Stimulated activated CD4-positive, alpha-beta T cell treated with anti-CD3 and anti-CD28 coated beads, Interleukin-2, amount 100 ng/mL, for 24 hours (primary cell): Measurements from ENCODE around the gene SERPINF2.
A peak's percentile ranks its signal among the peaks of the same experiment; 100 is the strongest.
"Not testable (repeated sequence)": the region's sequence is repeated elsewhere in the genome, so short reads cannot be mapped to it uniquely, and the experiment has no call there.

Source experiments
- DNase-seq, 2 donors: peaks; one replicate each; pipeline ENCODE4 v3.0.0-alpha.2; 2020

Gene SERPINF2

DNA sequence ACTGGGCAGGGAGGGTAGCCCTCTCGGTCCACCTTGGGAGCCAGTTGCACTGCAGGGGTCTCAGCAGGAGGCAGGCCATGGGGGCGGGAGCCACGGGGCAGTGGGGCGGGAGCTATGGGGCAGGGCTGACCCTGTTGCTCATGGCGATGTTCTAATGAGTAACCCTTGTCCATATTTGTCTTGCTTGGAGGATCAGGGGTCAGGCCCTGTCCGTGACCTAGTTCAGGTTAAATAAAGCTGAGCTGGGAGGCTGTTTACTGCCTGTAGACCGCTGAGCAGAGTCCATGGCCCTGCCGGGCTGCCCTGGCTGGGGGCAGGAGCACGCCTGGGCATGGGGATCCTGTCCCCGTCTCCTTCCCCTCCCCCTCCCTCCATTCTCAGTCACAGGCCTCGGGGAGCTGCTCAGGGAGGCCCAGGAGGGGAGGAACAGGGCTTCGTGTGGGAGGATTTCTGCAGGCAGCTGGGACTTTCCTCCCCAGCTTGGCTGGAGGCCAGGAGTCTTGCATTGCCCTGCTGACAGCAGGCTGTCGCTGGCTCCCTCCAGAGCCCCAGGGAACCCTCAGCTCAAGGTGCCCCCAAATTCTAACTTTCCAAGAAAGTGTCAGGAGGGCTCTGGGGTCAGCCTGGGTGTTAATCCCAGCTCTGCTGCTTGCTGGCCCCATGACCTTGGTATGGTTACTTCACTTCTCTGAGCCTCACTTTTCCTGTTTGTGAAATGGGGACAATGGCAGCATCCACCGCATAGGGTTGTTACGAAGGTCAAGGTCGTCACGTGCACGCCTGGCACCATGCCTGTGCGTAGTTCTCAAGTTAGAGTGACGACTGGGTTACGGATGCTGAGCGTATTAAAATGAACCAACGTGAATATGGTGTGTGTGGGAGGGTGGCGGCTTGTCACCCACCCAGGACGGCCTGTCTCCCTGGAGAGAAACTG lies 6.1 kb upstream of the SERPINF2 start:
- DNase-seq: peak; percentile 68 to 72

DNA sequence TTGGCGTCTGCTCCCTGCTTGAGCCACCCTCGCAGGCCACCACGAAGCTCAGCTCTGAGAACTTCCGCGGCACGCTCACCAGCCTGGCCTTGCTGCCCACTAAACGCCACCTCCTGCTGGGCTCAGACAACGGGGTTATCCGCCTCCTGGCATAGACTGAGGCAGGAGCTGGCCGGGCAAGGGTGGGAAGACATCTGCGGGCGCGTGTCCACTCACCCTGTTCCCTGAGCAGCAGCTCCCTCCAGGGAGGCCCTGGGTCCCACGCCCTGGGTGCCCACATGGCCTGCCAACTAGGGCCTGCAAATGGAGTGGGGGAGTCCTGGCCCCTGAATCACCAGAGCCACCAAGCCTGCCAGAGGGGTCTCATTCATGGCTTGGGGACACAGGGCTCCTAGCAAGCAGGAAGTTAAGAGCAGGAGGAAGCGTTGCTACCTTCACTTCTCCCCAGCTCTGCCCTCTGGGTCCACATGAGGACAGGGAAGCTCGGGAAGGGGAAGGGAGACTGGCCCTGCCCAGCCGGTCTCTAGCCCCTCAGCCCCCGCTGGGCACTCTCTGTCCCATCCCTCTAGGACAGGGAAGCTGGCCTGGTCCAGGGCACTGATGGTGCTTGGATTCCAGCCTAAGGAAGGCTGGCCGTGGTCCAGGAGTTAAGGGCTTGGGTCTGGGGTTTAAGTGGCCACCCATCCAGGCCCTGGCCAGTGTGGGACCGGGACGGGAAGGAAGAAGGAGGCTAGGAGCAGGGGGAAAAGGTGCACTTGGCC lies 5.0 kb upstream of the SERPINF2 start:
- no peak for DNase-seq

DNA sequence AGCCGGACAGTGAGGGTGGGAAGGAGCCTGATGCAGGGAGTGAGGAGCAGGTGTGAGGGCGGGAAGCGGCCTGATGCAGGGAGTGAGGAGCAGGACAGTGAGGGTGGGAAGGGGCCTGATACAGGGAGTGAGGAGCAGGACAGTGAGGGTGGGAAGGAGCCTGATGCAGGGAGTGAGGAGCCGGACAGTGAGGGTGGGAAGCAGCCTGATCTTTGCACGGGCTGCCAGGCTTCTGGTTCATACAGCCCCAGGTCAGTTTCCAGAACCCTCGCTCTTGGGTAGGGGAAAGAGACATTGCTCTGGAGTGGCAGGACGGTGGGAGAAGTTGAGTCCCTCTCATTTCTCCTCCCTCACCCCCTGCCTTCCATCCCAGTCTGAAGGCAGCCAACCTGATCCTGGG lies 772 bp upstream of the SERPINF2 start:
- not testable (repeated sequence) for DNase-seq

DNA sequence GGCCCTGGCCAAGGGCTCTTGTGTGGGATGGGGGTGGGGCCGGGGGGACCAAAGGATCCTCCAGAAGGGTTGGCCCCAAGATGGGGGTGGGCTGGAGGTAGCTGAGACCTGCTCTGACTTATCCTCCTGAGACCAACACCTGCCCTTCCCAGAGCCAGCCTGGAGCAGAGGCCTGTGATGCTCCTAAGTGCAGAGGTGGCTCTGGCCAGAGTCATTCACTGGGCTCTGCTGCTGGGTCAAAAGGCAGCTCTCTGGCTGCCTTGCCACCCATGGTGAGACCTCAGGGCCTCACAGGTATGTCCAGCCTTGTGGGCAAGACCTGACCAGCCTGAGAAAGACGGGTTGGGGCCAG lies 393 bp downstream of the SERPINF2 start:
- DNase-seq: no peak

DNA sequence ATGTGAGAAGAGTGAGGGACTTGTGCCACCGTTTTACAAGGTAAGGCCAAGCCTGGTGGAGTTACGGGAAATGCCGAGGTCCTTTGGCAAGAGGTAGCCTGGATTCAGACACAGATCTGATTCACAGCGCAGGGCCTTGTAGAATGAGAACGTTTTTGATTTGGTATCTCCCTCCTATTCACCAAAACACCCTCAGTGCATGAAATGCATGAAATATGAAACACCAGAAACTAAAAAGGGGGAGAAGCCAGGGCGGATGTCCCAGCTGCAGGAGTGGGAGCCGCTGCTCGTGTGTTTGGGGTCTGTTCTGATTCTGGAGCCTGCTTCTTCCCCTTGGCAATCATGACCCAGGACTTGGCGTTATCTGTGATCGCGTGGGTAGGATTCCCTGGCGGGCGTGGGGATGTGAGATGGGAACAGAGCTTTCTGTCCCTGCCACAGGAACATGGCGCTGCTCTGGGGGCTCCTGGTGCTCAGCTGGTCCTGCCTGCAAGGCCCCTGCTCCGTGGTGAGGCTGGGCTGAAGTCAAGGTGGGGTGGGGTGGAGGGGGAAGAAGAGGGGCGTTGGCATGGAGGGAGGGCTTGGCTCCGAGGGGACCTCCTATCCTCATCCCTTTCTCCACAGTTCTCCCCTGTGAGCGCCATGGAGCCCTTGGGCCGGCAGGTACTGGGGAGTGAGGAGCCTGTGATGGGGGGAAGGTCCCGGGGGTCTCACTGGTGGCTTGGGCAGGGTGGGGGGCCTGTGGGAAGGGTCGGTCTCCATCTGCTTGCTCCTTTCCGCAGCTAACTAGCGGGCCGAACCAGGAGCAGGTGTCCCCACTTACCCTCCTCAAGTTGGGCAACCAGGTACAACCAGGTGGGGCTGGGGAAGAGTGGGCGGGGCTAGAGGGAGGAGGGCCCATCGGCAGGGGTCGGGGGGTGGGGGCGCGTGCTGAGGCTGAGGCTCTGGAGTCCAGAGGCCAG lies 2.2 kb downstream of the SERPINF2 start:
- DNase-seq: no peak

DNA sequence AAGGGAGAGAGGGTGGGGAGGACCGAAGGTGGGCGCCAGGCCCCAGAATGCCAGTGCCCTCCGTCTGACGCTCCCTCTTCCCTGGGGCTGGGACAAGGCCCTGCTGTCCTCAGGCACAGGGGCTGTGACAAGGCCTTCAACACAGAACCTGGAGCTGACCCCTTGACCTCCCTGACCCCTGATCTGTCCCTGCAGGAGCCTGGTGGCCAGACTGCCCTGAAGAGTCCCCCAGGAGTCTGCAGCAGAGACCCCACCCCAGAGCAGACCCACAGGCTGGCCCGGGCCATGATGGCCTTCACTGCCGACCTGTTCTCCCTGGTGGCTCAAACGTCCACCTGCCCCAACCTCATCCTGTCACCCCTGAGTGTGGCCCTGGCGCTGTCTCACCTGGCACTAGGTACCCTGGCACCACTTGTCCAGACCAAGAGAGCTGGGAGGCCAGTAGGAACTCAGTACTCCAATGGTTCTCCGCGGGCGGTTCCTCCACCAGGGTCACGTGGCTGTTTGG lies 2.9 kb downstream of the SERPINF2 start:
- no peak for DNase-seq

DNA sequence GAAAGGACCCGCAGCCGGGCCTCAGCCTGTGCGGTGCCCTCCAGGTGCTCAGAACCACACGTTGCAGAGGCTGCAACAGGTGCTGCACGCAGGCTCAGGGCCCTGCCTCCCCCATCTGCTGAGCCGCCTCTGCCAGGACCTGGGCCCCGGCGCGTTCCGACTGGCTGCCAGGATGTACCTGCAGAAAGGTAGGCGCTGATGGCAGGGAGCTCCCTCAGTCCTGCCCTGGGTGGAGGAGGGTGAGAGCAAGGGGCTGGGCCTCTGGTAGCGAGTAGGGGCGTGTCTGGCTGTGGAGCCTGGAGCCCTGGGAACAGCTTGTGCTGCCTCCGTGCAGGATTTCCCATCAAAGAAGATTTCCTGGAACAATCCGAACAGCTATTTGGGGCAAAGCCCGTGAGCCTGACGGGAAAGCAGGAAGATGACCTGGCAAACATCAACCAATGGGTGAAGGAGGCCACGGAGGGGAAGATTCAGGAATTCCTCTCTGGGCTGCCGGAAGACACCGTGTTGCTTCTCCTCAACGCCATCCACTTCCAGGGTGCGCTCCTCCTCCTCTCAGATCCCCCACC lies 4.4 kb downstream of the SERPINF2 start:
- no peak for DNase-seq

DNA sequence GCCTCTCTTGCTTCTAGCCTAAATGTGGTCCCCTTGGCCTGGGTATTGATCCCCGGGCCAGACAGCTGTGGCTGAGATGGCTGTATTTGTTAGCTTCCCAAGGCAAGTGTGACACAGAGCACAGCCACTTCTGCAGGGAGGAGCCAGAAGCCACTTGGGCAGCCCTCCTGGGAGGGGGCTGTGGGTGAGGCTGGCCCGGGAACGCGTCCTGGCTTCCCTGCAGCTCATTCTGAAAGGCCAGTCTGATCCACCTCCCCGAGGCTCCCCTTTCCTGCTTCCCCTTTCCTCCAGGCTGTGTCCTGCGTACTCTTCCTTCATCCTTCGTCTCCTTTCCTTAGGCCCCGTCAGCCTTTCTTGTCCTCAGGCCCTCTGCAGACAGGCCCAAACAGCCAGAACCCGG lies 8.0 kb downstream of the SERPINF2 start:
- no peak for DNase-seq

DNA sequence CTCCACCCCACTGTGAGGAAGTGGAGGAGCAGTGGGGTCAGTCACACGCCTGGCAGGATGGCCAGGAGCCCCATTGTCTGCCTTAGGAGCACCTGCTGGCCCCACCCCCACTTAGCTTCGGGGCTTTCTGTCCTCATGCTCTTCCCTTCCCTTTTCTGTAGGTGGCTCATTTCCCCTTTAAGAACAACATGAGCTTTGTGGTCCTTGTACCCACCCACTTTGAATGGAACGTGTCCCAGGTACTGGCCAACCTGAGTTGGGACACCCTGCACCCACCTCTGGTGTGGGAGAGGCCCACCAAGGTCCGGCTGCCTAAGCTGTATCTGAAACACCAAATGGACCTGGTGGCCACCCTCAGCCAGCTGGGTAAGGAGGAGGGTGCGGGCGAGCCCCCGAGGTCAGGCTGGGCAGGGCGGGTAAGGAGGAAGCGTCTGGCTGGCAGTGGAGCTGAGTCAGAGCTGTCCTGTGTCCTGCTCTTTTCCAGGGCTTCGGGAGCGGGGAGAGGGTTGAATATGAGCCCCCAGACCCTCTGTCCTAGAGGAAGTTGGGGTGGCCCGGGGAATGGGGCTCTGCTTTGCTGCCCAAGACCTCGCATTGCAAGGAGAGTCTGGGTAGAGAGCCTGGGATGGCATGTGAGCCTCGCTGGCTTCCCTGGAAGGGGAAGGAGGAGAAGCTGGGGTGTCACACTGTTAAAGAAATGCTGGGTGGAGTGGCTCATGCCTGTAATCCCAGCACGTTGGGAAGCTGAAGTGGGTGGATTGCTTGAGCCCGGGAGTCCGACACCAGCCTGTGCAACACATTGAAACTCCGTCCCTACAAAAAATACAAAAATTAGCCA lies 10.0 kb downstream of the SERPINF2 start:
- no peak for DNase-seq

DNA sequence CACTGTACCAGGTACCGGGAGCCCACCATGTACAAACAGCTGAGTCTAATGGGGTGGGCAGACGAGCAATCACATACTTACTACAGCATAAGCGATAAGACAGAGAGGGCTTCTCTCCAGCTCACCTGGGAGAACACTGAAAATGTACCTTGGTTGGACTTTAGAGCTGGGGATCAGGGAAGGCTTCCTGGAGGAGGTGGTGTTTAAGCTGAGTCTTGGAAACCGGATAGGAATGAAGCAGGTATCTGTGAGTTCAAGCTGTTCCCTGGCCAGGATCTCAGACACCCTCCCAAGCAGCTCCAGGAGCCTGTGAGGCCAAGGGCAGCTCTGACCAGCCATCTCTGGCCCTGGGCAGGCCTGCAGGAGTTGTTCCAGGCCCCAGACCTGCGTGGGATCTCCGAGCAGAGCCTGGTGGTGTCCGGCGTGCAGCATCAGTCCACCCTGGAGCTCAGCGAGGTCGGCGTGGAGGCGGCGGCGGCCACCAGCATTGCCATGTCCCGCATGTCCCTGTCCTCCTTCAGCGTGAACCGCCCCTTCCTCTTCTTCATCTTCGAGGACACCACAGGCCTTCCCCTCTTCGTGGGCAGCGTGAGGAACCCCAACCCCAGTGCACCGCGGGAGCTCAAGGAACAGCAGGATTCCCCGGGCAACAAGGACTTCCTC lies 11.2 kb downstream of the SERPINF2 start:
- no peak for DNase-seq

DNA sequence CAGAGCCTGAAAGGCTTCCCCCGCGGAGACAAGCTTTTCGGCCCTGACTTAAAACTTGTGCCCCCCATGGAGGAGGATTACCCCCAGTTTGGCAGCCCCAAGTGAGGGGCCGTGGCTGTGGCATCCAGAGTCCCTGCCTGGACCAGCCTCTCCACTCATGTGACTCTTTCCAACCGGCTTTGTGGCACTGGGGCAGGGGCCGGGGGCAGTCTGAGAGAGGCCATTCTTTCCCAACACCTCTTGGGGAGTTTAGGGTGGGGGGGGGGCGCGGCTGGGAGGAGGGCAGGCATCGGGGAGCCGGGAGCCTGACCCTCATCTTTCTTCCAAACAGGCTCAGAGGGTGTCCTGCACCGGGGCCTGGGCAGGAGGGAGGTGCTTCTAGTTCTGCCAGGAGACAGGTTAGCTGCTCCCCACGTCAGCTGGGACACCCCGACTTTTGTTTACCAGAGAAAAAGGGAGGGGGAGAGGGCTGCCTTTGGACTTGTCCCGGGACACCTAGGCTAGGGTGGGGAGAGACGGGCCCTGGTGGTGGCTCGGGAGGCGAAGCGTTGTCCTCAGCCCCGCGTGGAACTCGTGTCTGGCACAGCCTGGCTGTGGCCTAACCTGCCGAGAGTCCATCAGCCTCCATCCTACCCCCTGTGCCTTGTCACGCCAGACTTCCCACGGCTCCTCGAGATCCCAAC lies 11.9 kb downstream of the SERPINF2 start:
- no peak for DNase-seq

DNA sequence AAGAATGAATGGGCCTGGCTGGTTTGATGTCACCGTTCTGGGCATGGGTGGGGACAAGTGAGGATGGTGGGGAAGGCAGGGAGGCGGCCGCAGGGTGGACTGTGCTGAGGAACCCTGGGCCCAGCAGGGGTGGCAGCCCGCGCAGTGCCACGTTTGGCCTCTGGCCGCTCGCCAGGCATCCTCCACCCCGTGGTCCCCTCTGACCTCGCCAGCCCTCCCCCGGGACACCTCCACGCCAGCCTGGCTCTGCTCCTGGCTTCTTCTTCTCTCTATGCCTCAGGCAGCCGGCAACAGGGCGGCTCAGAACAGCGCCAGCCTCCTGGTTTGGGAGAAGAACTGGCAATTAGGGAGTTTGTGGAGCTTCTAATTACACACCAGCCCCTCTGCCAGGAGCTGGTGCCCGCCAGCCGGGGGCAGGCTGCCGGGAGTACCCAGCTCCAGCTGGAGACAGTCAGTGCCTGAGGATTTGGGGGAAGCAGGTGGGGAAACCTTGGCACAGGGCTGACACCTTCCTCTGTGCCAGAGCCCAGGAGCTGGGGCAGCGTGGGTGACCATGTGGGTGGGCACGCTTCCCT lies 12.7 kb downstream of the SERPINF2 start:
- DNase-seq: no peak

DNA sequence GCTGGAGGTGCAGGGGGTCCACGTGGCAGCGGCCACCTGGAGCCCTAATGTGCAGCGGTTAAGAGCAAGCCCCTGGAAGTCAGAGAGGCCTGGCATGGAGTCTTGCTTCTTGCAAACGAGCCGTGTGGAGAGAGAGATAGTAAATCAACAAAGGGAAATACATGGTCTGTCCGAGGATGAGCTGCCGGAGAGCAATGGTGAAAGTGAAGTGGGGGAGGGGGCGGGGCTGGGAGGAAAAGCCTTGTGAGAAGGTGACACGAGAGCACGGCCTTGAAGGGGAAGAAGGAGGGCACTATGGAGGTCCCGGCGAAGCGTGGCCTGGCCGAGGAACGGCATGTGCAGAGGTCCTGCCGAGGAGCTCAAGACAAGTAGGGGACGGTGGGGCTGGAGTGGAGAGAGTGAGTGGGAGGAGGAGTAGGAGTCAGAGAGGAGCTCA lies 13.2 kb downstream of the SERPINF2 start:
- DNase-seq: no peak

DNA sequence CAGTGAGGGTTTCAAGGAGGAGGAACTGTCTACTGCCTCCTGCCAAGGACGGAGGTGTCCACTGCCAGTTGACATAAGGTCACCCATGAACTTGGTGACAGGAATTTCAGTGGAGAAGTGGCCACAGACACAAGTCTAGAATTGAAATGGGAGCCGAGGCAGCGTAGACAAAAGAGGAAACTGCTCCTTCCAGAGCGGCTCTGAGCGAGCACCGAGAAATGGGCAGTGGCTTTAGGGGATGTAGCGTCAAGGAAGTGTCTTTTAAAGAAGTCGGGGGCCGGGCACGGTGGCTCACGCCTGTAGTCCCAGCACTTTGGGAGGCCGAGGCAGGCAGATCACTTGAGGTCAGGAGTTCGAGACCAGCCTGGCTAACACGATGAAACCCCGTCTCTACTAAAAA lies 16.1 kb downstream of the SERPINF2 start:
- DNase-seq: no peak

DNA sequence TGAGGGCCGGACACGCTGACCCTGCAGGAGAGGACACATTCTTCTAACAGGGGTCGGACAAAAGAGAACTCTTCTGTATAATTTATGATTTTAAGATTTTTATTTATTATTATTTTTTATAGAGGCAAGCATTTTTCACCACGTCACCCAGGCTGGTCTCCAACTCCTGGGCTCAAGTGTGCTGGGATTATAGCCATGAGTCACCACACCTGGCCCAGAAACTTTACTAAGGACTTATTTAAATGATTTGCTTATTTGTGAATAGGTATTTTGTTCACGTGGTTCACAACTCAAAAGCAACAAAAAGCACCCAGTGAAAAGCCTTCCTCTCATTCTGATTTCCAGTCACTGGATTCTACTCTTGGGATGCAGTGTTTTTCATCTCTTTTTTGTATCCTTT lies 16.9 kb downstream of the SERPINF2 start:
- no peak for DNase-seq

DNA sequence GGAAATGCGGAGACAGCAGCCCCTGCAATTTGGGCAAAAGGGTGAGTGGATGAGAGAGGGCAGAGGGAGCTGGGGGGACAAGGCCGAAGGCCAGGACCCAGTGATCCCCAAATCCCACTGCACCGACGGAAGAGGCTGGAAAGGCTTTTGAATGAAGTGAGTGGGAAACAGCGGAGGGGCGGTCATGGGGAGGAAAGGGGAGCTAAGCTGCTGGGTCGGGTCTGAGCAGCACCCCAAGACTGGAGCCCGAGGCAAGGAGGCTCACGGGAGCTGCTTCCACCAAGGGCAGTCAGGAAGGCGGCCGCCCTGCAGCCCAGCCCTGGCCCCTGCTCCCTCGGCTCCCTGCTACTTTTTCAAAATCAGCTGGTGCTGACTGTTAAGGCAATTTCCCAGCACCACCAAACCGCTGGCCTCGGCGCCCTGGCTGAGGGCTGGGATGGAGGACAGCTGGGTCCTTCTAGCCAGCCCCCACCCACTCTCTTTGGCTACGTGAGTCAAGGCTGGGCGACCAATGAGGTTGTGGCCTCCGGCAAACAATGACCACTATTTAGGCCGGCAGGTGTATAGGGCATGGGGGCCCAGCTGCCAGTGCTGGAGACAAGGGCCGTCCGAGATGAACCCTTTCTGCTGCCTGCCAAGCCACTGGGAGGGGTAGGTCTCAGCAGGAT lies 19.7 kb downstream of the SERPINF2 start:
- no peak for DNase-seq

DNA sequence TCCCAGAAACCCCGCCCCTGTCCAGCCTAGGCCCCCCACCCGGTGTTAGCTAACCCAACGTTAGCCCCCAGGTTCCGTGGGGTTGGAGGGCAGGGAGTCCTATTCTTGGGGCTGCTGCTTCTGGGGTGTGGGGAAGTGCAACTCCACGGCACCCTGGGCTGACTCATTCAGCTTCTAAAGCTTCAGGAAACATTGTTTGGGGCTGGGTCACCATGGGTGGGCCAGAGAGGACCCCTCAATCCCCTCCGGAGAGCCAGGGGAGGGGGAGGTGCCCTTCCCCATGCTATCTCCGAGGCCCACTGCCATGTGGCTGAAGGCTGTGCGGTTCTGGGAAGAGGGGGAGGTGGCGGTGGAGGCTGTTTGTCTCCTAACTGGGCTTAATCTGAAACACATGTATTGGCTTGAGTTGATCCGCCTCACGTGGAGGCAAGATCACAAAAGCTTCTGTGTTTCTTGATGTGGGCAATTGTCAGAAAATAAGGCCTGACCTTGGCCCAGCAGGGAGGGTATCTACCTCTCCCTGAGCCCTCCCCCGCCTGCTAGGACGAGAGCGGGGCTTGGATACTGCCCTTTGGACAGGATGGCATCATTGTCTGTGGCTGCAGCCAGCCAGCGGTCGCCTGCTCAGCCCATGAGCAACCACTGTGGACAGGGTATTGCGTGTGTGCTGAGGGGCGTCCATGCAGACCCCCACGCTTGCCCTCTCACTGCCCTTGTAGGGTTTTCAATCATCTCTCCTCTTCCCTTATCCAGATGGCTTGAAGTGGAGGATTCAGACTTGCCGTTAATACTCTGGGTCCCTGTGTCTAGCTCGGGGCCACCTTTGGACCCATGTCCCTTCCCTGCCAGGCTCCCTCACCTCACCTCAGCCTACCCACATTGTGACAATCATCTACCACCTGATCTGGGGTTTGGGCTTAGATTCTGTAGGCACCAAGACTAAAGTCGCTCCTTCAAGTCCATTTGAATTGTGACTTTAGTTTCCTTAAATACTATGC lies 20.5 kb downstream of the SERPINF2 start:
- no peak for DNase-seq

DNA sequence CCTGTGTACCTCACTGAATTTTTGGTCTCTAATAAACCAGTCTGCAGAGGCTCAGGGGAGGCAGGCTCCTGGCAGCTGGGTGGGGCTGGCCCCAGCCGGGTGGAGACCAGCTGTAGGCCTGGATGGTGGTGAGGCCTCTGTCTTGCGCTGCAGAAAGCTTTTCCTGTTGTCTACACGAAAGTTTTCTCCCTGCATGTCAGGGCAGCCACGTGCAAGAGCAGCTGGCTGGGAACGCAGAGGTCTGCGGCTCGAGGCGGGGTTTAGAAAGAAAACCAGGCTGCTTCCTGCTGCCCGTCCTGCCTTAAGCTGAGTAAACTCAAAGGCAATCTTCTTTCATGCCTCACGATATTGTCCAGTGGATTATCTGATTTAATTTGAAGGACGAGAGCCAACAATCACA lies 21.6 kb downstream of the SERPINF2 start:
- DNase-seq: peak; percentile 42
